Mammary epithelial cell (primary cell): ENCODE data around the gene VSIG8.

Source experiments
- EZH2 ChIP-seq: IDR thresholded peaks from 2 replicates; pipeline ENCODE4 v1.6.1; 2012; ENCODE audit warnings: low read length, inconsistent platforms, borderline replicate concordance
- TF ChIP-seq, protein P1 (sequence below), 2 donors: IDR thresholded peaks in 1 of 2; conservative IDR thresholded peaks in 1 of 2; 2 replicates each; pipeline ENCODE4 v1.5.1; 2011 to 2012; ENCODE audit warnings: inconsistent platforms in 2 of 2, low read length in 2 of 2, mild to moderate bottlenecking in 2 of 2, control low read depth in 1 of 2, low read depth in 1 of 2; ENCODE audit not compliant: insufficient read depth in 1 of 2; ENCODE audit errors: extremely low read depth in 1 of 2

DNA sequence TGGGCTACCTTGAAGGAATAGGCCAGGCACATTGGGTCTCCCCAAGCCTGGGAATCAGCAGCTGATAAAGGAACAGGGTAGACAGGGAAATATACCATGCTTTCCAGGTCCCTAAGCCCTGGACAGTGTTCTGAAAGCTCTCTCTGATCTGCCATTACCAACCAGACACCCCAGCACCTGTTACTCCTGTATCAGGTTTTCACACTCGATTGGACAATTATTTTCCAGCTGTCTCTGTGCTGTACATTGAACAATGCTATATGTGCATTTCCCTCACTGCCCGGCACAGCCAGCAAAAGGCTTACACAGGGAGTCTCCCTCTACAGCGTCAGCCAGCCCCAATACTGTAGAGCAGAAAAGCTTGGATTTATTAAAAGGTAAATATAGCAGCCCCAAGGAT lies 32.8 kb upstream of the VSIG8 start:
- TF ChIP-seq, protein P1, sequence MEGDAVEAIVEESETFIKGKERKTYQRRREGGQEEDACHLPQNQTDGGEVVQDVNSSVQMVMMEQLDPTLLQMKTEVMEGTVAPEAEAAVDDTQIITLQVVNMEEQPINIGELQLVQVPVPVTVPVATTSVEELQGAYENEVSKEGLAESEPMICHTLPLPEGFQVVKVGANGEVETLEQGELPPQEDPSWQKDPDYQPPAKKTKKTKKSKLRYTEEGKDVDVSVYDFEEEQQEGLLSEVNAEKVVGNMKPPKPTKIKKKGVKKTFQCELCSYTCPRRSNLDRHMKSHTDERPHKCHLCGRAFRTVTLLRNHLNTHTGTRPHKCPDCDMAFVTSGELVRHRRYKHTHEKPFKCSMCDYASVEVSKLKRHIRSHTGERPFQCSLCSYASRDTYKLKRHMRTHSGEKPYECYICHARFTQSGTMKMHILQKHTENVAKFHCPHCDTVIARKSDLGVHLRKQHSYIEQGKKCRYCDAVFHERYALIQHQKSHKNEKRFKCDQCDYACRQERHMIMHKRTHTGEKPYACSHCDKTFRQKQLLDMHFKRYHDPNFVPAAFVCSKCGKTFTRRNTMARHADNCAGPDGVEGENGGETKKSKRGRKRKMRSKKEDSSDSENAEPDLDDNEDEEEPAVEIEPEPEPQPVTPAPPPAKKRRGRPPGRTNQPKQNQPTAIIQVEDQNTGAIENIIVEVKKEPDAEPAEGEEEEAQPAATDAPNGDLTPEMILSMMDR (conservative IDR thresholded peaks at IDR 0.05 in 1 of 2, IDR thresholded peaks at IDR 0.05 in 1 of 2; ENCODE audit: extremely low read depth in 1 of 2, insufficient read depth in 1 of 2, low read depth in 1 of 2, low read length in 2 of 2): no peak
- TF ChIP-seq EZH2: no peak
